CD4-positive, alpha-beta T cell treated with Interleukin-10 for 1 hour (primary cell): Measurements from ENCODE around the gene FBXO11.
"Not testable (repeated sequence)": the region's sequence is repeated elsewhere in the genome, so short reads cannot be mapped to it uniquely, and the experiment has no call there.

Experiments used
- DNase-seq: peaks from one replicate; pipeline ENCODE4 v3.0.0-alpha.2; 2020

FBXO11 gene

GRCh38 chr2:47906157-47907038, at the start of gene FBXO11:
Gene FBXO11, minus strand, starts transcription at chr2:47906498. Its CDS starts 778 bp downstream, at chr2:47905720.
- DNase-seq, result peak; percentile 98

- no peak for DNase-seq
Measured at GRCh38 chr2:47950340-47951301, 44.3 kb upstream of the FBXO11 start.

GRCh38 chr2:47946593-47946992, 40.3 kb upstream of the FBXO11 start:
- no peak for DNase-seq

GRCh38 chr2:47945046-47945781, 38.9 kb upstream of the FBXO11 start:
- DNase-seq, result no peak

GRCh38 chr2:47941936-47942335, 35.6 kb upstream of the FBXO11 start:
- DNase-seq, result no peak

GRCh38 chr2:47937677-47938076, 31.4 kb upstream of the FBXO11 start:
- no peak for DNase-seq

- no peak for DNase-seq
Measured at GRCh38 chr2:47935071-47935470, 28.8 kb upstream of the FBXO11 start.

GRCh38 chr2:47918043-47918442, 11.7 kb upstream of the FBXO11 start:
- DNase-seq, result no peak

- no peak for DNase-seq
Measured at GRCh38 chr2:47917276-47917961, 11.1 kb upstream of the FBXO11 start.

GRCh38 chr2:47916412-47916811, 10.1 kb upstream of the FBXO11 start:
- no peak for DNase-seq

GRCh38 chr2:47910662-47911061, 4.4 kb upstream of the FBXO11 start:
- not testable (repeated sequence) for DNase-seq

GRCh38 chr2:47908682-47909081, 2.4 kb upstream of the FBXO11 start:
- DNase-seq, result no peak

- peak; percentile 74 for DNase-seq
Measured at GRCh38 chr2:47907039-47907781, 912 bp upstream of the FBXO11 start.

GRCh38 chr2:47905386-47906156, 727 bp downstream of the FBXO11 start:
- peak; percentile 63 for DNase-seq

- no peak for DNase-seq
Measured at GRCh38 chr2:47903781-47904490, 2.4 kb downstream of the FBXO11 start.

GRCh38 chr2:47901892-47902291, 4.4 kb downstream of the FBXO11 start:
- DNase-seq, result not testable (repeated sequence)

GRCh38 chr2:47900857-47901256, 5.4 kb downstream of the FBXO11 start:
- DNase-seq, result no peak

GRCh38 chr2:47899915-47900816, 6.1 kb downstream of the FBXO11 start:
- DNase-seq, result no peak
